ENCODE measurements around the gene BHLHA15. TPM values are rescaled to one million over a fixed set of nuclear protein-coding genes. Genes with fewer than 3 reads are reported as not detected.

BHLHA15 gene
- total and polyA plus RNA-seq, 5 donors from 2014 or later: not detected

DNA sequence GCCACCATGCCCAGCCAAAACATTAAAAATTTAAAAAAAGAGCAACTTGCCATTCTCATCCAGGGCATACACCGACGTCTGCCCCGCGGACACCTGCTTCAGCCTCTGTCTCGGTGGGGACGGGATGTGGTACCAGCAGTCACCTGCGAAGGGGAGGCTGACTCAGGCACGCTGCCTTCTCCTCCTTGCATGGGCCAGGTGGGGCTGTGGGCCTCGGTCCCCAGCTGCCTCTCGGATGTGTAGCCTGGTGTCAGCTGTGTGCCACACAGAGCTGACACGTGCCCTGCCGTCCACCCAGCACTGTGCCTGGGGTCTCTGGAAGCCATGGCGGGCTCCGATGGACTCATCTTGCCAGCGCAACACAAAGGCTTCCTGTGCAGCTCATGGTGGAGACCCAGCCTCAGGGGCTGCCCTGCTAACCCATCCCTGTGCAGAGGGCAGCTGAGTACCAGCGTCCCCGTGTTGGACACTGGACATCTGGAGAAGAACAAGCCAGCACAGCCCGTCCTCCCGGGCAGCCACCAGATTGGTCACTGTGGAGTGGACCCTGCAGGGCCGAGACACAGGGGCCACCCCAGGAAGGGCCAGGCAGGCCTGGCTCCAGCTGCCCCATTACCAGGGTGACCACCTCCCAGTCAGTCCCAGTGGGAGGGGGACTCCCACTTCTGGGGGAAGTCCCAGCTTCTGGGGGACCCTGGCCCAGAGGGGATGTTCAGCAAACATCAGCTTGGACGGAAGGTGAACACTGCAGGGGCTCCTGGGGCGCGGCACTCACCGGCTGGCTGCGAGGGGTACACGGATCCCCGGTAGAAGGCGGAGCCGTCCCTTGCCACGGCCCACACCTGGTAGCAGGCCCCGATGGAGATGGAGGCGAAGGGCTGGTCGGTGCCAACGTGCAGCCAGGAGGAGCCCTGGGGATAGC, 10.6 kb downstream of the BHLHA15 start:
- Histone ChIP-seq H3K27ac (ENCODE audit: insufficient read depth, low read length, poor library complexity, severe bottlenecking) (no peak overlapping the region), H3K9me3 (ENCODE audit: control insufficient read depth in 2 of 2, low read length in 2 of 2) (no peaks in the 10 kb centered on the region), H3K4me3 (ENCODE audit: low read depth, low read length) (no peak overlapping the region), H3K36me3 (ENCODE audit: control insufficient read depth, insufficient read depth, low read length) (peaks cover 53% of the 10 kb centered on the region), H3K4me1 (ENCODE audit: control insufficient read depth, insufficient read depth, low read length, poor library complexity, severe bottlenecking) (no peaks in the 10 kb centered on the region), H3K27me3 (ENCODE audit: control insufficient read depth, insufficient read depth, low read length) (no peaks in the 10 kb centered on the region)
- no peaks in the 10 kb centered on the region for H3K27me3 Mint-ChIP-seq
- H3K4me1 Mint-ChIP-seq: peaks cover 7 to 15% (median 11%) of the 10 kb centered on the region in 4 donors
- peaks cover 9% of the 10 kb centered on the region for H3K36me3 Mint-ChIP-seq
- DNase-seq (no peak), ATAC-seq (ENCODE audit: low read depth in 2 of 2) (no peak)
- no peak overlapping the region for H3K4me3 Mint-ChIP-seq
- H3K9me3 Mint-ChIP-seq: no peaks in the 10 kb centered on the region
- H3K27ac Mint-ChIP-seq: no peak overlapping the region

DNA sequence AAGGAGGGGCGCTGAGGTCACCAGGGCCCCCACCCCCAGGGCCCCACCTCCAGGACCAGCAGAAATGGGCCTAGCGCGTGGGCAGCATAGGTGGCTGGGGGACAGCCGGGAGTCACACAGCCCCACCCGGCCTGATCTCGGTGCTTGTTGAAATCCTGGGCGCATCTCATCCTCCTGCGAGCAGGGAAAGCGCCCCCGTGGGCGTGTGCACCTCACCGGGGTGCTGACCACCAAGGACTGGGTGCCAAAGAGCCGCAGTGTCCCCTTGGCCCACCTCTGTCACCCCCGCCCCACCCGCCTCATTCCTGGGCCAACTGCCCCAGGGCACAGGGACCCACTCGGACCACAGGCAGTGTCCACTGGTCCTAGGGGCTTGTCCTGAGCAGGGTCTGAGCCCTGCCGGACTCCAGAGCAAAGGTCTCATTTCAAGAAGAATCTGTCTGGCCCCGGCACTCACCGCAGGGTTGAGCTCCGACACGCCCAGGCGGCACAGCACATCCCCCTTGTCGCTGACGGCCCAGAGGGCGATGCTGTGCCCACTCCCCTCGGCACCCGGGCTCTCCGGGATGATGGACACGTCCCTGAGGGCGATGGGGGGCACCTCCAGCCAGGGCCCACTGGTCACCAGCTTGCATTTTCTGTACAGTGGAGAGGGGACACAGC, 11.4 kb downstream of the BHLHA15 start:
- no peak overlapping the region for H3K27ac ChIP-seq (ENCODE audit: insufficient read depth, low read length, poor library complexity, severe bottlenecking)
- peaks cover 7 to 15% (median 11%) of the 10 kb centered on the region in 4 donors for H3K4me1 Mint-ChIP-seq
- no peaks in the 10 kb centered on the region for H3K27me3 Mint-ChIP-seq
- peaks cover 13% of the 10 kb centered on the region for H3K36me3 Mint-ChIP-seq
- no peaks in the 10 kb centered on the region for H3K9me3 ChIP-seq (ENCODE audit: control insufficient read depth in 2 of 2, low read length in 2 of 2)
- H3K27me3 ChIP-seq (ENCODE audit: control insufficient read depth, insufficient read depth, low read length): no peaks in the 10 kb centered on the region
- ATAC-seq (ENCODE audit: low read depth in 2 of 2) (no peak), DNase-seq (no peak)
- H3K9me3 Mint-ChIP-seq: no peaks in the 10 kb centered on the region
- no peak overlapping the region for H3K4me3 Mint-ChIP-seq
- H3K36me3 ChIP-seq (ENCODE audit: control insufficient read depth, insufficient read depth, low read length): peaks cover 47% of the 10 kb centered on the region
- no peaks in the 10 kb centered on the region for H3K4me1 ChIP-seq (ENCODE audit: control insufficient read depth, insufficient read depth, low read length, poor library complexity, severe bottlenecking)
- H3K27ac Mint-ChIP-seq: no peak overlapping the region
- H3K4me3 ChIP-seq (ENCODE audit: low read depth, low read length): no peak overlapping the region

DNA sequence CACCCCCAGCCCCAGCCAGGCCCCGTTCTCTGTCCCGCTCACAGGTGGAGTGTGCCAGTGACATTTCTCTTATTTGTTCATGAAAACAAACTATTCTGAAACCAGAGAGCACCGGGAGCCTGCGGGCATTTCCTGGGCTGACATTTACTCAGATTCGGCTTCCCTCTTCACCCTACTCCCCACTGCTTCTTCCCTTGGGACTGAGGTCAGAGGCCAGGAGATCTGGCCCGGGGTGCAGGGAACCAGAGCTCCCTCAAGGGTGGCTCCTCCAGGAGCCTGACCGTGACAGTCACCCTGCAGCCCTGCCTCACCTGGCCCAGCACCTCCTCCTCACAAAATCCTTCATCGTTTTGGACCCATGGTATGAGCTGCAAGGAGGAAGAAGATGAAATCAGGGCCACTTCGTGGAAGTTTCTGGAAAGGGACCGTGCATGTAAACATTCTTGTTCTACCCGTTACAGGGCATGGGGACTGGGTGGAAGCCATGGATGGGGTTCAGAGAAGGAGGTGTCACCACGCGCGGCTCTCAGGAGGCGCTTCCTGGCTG, 12.2 kb downstream of the BHLHA15 start:
- Mint-ChIP-seq H3K27ac (no peak overlapping the region), H3K27me3 (no peaks in the 10 kb centered on the region), H3K4me3 (no peak overlapping the region), H3K36me3 (peaks cover 15% of the 10 kb centered on the region), H3K4me1 (peaks cover 7 to 11% (median 10%) of the 10 kb centered on the region in 4 donors), H3K9me3 (no peaks in the 10 kb centered on the region)
- Histone ChIP-seq H3K4me1 (ENCODE audit: control insufficient read depth, insufficient read depth, low read length, poor library complexity, severe bottlenecking) (no peaks in the 10 kb centered on the region), H3K27me3 (ENCODE audit: control insufficient read depth, insufficient read depth, low read length) (no peaks in the 10 kb centered on the region), H3K36me3 (ENCODE audit: control insufficient read depth, insufficient read depth, low read length) (peaks cover 53% of the 10 kb centered on the region), H3K27ac (ENCODE audit: insufficient read depth, low read length, poor library complexity, severe bottlenecking) (no peak overlapping the region), H3K9me3 (ENCODE audit: control insufficient read depth in 2 of 2, low read length in 2 of 2) (no peaks in the 10 kb centered on the region), H3K4me3 (ENCODE audit: low read depth, low read length) (no peak overlapping the region)
- DNase-seq: no peak
- ATAC-seq (ENCODE audit: low read depth in 2 of 2): no peak

DNA sequence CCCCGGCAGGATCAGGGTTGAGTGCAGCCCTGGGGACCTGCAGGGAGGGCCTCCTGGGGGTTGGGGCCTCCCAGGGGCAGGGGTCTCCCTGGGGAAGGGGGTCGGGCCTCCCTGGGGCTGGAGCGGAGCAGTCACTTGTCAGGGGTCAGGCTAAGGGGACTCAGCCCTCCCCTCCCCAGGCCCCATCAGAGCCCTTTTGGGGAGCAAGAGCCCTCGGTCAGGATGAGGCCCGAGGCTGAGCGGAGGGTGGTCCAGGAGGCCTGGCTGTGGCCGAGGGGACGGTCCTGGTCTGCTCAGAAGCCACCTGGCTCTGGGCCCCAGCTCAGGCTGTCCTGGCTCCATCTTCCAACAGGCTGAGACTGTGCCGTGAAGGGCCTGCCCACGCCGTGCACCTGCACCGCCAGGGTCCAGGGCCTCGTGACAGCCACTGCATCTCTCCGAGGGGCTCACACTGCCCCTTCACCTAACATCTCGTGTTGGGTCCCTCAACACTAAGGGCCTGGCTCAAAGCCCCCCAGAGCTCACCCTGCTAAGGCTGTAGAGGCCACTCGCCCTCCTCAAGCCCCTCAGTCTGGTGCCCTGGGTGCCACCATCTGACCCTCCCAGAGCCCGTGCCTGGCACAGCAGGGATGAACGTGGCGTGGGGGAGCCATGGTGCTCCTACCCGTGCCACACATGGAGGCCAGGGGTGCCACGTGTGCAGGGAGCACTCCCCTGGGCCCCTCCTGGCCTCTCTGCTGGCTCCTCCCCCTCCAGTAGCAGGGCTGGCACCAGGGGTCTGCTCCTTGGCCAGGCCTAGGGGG, 12.9 kb downstream of the BHLHA15 start:
- ATAC-seq (ENCODE audit: low read depth in 2 of 2) (no peak), DNase-seq (no peak)
- Histone ChIP-seq H3K27ac (ENCODE audit: insufficient read depth, low read length, poor library complexity, severe bottlenecking) (no peak overlapping the region), H3K4me1 (ENCODE audit: control insufficient read depth, insufficient read depth, low read length, poor library complexity, severe bottlenecking) (no peaks in the 10 kb centered on the region), H3K27me3 (ENCODE audit: control insufficient read depth, insufficient read depth, low read length) (no peaks in the 10 kb centered on the region), H3K9me3 (ENCODE audit: control insufficient read depth in 2 of 2, low read length in 2 of 2) (no peaks in the 10 kb centered on the region), H3K36me3 (ENCODE audit: control insufficient read depth, insufficient read depth, low read length) (peaks cover 50% of the 10 kb centered on the region), H3K4me3 (ENCODE audit: low read depth, low read length) (no peak overlapping the region)
- Mint-ChIP-seq H3K4me1 (peaks cover 2 to 4% (median 3%) of the 10 kb centered on the region in 4 donors), H3K27ac (no peak overlapping the region), H3K36me3 (peaks cover 16% of the 10 kb centered on the region), H3K27me3 (no peaks in the 10 kb centered on the region), H3K9me3 (no peaks in the 10 kb centered on the region), H3K4me3 (no peak overlapping the region)

DNA sequence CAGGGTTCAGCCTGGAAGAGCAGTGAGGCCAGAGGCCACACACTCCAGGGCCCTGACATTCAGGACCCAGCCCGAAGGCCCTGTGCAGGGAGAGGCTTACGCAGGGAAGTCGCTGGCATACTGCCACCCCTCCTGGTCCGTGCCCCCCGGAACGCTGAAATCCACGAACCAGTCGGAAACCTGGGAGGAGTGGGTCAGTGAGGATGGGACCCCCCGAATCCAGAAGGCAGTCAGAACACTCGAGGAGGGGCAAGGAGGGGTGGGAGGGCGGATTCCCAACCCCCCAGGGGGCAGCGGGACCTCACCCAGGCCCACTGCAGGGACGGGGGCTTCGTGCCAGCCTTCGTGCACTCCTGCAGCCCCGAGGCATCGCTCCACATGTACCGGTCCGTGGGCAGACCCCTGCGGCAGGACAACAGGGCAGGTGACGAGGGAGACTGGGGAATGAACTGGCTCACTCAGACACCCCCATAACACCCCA, 13.5 kb downstream of the BHLHA15 start:
- H3K27me3 Mint-ChIP-seq: no peaks in the 10 kb centered on the region
- H3K4me1 ChIP-seq (ENCODE audit: control insufficient read depth, insufficient read depth, low read length, poor library complexity, severe bottlenecking): no peaks in the 10 kb centered on the region
- no peak overlapping the region for H3K27ac ChIP-seq (ENCODE audit: insufficient read depth, low read length, poor library complexity, severe bottlenecking)
- H3K27ac Mint-ChIP-seq: no peak overlapping the region
- DNase-seq (no peak), ATAC-seq (ENCODE audit: low read depth in 2 of 2) (no peak)
- no peak overlapping the region for H3K4me3 Mint-ChIP-seq
- no peaks in the 10 kb centered on the region for H3K9me3 ChIP-seq (ENCODE audit: control insufficient read depth in 2 of 2, low read length in 2 of 2)
- H3K36me3 Mint-ChIP-seq: peaks cover 18% of the 10 kb centered on the region
- H3K4me3 ChIP-seq (ENCODE audit: low read depth, low read length): no peak overlapping the region
- peaks cover 51% of the 10 kb centered on the region for H3K36me3 ChIP-seq (ENCODE audit: control insufficient read depth, insufficient read depth, low read length)
- no peaks in the 10 kb centered on the region for H3K9me3 Mint-ChIP-seq
- no peaks in the 10 kb centered on the region for H3K27me3 ChIP-seq (ENCODE audit: control insufficient read depth, insufficient read depth, low read length)
- H3K4me1 Mint-ChIP-seq: no peaks in the 10 kb centered on the region

DNA sequence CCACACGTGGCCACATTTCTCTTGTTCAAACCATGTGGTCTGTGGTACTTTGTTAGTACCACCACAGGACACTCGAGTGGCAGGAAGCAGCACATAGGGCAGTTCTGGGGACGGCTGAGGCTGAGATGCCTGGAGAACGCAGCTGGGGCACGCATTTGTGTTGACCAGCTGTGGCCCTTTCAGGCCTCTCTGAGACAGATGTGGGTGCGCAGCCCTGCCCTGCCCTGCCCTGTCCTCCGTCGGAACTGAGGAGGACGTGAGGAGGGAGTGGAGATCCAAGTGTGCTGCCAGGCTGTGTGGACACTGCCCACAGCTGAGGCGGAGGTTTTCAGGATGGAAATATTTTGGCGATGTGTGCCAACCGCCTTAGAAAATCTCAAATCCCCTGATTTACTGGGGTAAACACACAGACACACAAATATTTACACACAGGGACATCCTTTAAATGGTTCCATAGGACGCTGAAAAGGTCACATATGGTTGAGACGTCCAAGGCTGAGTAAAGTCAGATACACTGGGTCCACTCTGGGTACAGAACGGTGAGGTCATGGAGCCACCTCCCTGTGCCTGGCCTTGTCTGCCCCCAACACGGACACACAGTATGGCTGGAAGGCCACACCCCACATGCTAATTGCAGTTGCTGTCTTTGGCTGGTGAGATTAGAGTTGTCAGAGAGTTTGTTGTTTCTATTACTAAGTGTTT, 14.8 kb downstream of the BHLHA15 start:
- DNase-seq (no peak), ATAC-seq (ENCODE audit: low read depth in 2 of 2) (no peak)
- H3K4me3 Mint-ChIP-seq: peak overlapping the region in 1 of 4 donors; percentile 10
- no peaks in the 10 kb centered on the region for H3K27me3 Mint-ChIP-seq
- no peaks in the 10 kb centered on the region for H3K9me3 Mint-ChIP-seq
- H3K9me3 ChIP-seq (ENCODE audit: control insufficient read depth in 2 of 2, low read length in 2 of 2): no peaks in the 10 kb centered on the region
- H3K36me3 Mint-ChIP-seq: peaks cover 23% of the 10 kb centered on the region
- H3K36me3 ChIP-seq (ENCODE audit: control insufficient read depth, insufficient read depth, low read length): peaks cover 56% of the 10 kb centered on the region
- H3K27ac ChIP-seq (ENCODE audit: insufficient read depth, low read length, poor library complexity, severe bottlenecking): no peak overlapping the region
- no peak overlapping the region for H3K4me3 ChIP-seq (ENCODE audit: low read depth, low read length)
- peak overlapping the region in 1 of 3 donors; percentile 29 for H3K27ac Mint-ChIP-seq
- H3K27me3 ChIP-seq (ENCODE audit: control insufficient read depth, insufficient read depth, low read length): no peaks in the 10 kb centered on the region
- H3K4me1 ChIP-seq (ENCODE audit: control insufficient read depth, insufficient read depth, low read length, poor library complexity, severe bottlenecking): no peaks in the 10 kb centered on the region
- H3K4me1 Mint-ChIP-seq: no peaks in the 10 kb centered on the region

DNA sequence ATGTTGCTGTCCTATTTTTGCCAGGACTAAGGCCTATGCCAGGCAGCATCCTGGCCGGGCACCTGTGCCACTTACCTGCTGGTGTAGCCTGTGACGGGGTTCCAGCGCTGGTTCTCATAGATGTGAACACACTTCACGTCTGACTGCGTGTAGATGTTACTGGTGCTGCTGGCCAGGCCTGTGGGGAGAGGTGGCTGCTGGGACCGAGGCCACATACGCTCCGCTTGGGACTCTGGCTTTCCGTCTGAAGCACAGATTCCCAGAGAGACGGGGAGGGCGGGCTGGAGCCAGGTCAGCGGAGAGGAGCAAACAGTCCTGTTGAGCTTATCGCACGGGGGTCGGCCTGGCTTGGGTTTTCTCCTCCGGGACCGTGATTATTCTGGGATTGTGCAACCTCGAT, 16.7 kb downstream of the BHLHA15 start:
- Mint-ChIP-seq H3K27me3 (no peaks in the 10 kb centered on the region), H3K4me3 (no peak overlapping the region), H3K4me1 (no peaks in the 10 kb centered on the region), H3K36me3 (peaks cover 23% of the 10 kb centered on the region), H3K9me3 (no peaks in the 10 kb centered on the region), H3K27ac (no peak overlapping the region)
- DNase-seq (no peak), ATAC-seq (ENCODE audit: low read depth in 2 of 2) (no peak)
- Histone ChIP-seq H3K9me3 (ENCODE audit: control insufficient read depth in 2 of 2, low read length in 2 of 2) (no peaks in the 10 kb centered on the region), H3K4me3 (ENCODE audit: low read depth, low read length) (no peak overlapping the region), H3K36me3 (ENCODE audit: control insufficient read depth, insufficient read depth, low read length) (peaks cover 54% of the 10 kb centered on the region), H3K27me3 (ENCODE audit: control insufficient read depth, insufficient read depth, low read length) (no peaks in the 10 kb centered on the region), H3K4me1 (ENCODE audit: control insufficient read depth, insufficient read depth, low read length, poor library complexity, severe bottlenecking) (no peaks in the 10 kb centered on the region), H3K27ac (ENCODE audit: insufficient read depth, low read length, poor library complexity, severe bottlenecking) (no peak overlapping the region)

Measured in CD4-positive, CD25-positive, alpha-beta regulatory T cell (primary cell).